Activated CD4-positive, CD25-positive, alpha-beta regulatory T cell treated with anti-CD3 and anti-CD28 coated beads, Interleukin-2, amount 50 U/mL, for 16 hours (primary cell): ENCODE data around the gene APMAP.
"Not testable (repeated sequence)": the region's sequence is repeated elsewhere in the genome, so short reads cannot be mapped to it uniquely, and the experiment has no call there.

Experiments used
- DNase-seq: peaks from one replicate; pipeline ENCODE4 v3.0.0-alpha.2; 2020; ENCODE audit warnings: low read depth, low spot score

Gene APMAP

GRCh38 chr20:25007491-25008305 lies 15.1 kb upstream of the APMAP start:
- DNase-seq = no peak

GRCh38 chr20:25006431-25007167 lies 14.0 kb upstream of the APMAP start:
- DNase-seq = no peak

- no peak for DNase-seq
These were observed 13.1 kb upstream of the APMAP start for GRCh38 chr20:25005661-25006060.

GRCh38 chr20:25005220-25005619 lies 12.7 kb upstream of the APMAP start:
- no peak for DNase-seq

DNA sequence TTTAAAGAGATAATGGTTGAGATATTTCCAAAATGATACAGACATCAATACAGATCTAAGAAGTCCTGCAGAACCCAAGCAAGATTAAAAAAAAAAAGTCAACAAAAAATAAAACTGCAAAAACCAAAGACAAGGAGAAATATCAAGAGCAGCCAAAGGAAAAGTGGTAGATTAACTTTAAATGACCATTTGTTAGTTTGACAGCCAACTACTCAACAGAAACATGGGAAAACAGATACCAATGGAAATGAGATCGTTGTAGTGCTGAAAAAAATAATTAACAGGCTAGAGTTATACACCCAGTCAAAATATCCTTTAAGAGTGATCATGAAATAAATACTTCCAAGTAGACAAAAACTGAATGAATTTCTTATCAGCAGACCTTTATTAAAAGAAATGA lies 10.5 kb upstream of the APMAP start:
- no peak for DNase-seq

DNA sequence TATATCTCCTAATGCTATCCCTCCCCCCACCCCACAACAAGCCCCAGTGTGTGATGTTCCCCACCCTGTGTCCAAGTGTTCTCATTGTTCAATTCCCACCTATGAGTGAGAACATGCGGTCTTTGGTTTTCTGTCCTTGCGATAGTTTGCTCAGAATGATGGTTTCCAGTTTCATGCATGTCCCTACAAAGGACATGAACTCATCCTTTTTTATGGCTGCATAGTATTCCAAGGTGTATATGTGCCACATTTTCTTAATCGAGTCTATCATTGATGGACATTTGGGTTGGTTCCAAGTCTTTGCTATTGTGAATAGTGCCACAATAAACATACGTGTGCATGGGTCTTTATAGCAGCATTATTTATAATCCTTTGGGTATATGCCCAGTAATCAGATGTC lies 8.8 kb upstream of the APMAP start:
- DNase-seq = not testable (repeated sequence)

DNA sequence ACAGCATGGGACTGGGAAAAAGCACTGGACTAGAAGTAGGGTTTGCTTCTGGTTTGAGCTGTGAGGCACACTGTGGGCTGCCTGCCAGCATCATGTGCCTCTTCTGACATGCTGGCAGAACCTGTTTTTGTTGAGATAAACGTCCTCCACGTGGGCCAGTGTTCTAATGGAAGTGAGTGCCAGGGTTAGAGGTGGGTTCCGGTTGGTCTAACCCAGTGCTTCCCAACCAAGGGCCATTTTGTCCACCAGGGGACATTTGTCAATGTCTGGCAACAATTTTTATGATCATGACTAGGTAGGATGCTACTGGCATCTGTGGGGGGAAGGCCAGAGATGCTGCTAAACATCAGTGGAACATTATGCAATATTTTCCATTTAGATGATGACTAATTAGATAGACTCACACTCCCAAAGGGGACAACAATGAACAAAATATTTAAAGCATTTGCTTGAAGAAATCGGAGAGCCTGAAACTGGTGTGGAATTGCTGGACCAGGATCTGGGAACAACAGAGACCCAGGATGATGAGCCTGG lies 7.8 kb upstream of the APMAP start:
- no peak for DNase-seq

- DNase-seq = no peak
These were observed 7.0 kb upstream of the APMAP start for GRCh38 chr20:24999568-24999967.

GRCh38 chr20:24998631-24999445 lies 6.3 kb upstream of the APMAP start:
- DNase-seq = no peak

DNA sequence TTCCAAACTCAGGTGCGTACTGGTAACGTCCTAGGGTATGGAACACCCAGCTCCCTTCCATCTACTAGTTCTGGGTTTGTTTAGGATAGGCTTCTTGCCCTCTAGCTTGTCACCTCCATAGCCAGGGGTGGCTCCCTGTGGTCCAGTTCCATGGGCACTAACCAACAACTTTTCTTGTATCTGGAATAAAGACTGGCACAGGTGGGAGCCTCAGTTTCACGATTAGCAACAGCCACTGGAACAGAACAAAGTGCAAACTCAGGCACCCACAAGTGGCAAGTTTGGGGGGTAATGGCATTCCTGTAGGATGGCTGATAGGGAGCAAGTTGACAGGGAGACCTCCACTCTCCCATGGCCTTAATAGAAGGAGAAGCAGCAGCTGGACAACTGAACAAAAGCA lies 5.6 kb upstream of the APMAP start:
- no peak for DNase-seq

DNA sequence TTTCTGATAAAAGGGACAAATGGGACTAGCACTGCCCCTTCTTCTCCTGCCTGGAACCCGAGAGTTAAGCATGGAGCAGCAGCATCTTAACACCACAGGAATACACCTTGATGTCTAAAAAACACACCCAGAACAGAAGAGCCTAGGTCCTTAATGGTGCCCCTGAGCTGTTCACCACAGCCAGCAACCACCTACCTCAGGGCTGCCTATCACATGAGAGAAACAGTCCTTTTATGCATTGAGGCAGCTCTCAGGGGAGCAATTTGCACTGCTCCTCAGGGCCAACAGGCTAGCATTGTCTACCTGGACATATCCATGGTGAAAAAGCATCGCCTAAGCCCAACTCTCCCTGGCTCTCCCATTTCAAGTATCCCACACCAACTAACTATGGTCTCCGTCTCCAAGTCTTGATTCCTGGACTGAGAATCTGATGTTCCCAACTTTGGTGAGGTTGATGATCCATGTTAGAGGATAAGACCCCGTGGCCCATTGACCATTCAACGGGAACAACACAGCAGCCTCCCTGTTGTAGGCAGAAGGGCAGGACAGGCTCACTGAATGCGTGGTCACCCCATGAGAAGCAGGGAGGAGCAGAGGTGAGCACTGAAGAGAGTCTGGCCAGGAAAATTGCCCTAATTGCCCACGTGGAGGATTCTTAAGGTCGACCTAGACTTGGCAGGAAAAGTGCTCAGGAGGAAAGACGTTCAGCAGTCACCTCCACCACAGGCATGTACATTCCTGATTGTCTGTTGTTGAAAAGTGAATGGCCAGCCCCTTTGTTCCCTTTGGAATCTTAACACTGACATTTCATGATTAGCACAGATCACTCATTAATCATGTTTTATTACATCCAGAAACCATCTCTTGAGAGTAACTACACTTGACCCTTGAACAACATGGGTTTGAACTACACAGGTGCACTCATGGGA lies 4.2 kb upstream of the APMAP start:
- DNase-seq = no peak

DNA sequence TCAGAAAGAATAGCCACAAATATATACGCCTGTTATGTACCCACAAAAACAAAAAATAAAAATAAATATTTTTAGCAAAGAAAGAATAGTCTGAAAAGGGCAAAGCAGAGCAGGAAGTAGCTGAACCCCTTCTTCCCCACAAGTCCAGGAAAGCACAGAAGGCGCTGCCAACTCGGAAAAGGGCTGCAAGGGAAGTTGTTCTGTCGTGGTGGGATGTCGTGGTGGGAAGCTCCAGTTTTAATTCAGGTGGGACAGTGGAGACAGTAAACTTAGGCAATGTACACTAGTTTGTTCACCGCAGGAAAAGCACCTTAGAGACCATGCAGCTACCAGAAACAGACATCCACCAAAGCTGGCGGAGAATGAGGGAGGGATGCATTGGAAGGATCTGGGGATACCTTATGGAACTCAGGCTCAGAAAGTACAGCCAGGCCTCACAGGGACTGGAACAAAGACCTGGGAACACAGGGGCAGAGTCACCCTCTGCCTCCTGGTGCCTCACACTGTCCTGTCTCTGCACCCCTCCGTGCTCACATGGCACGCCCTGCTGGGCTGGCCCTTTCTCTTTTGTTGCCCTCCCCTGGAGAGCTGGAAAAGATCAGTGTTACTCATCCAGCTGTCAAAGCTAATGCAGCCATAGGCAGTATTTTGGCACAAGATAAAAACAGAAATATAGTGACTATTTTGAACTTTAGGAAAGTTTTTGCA lies 3.3 kb upstream of the APMAP start:
- no peak for DNase-seq

- DNase-seq = peak; percentile 73
These were observed 2.2 kb upstream of the APMAP start for GRCh38 chr20:24994470-24995368.

DNA sequence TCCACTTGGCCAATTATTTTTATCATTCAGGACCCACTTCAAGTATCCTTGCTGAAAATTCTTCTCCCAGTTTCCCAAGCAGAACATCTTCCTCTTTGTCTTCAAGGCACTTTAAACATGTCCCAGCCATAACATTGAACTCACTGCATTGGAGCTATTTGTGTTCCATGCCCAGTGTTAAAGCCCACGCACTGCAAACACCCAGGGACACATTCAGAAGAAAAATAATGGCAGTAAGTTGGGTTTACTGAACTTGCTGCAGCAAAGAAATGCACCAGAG lies 1.6 kb upstream of the APMAP start:
- DNase-seq = no peak

DNA sequence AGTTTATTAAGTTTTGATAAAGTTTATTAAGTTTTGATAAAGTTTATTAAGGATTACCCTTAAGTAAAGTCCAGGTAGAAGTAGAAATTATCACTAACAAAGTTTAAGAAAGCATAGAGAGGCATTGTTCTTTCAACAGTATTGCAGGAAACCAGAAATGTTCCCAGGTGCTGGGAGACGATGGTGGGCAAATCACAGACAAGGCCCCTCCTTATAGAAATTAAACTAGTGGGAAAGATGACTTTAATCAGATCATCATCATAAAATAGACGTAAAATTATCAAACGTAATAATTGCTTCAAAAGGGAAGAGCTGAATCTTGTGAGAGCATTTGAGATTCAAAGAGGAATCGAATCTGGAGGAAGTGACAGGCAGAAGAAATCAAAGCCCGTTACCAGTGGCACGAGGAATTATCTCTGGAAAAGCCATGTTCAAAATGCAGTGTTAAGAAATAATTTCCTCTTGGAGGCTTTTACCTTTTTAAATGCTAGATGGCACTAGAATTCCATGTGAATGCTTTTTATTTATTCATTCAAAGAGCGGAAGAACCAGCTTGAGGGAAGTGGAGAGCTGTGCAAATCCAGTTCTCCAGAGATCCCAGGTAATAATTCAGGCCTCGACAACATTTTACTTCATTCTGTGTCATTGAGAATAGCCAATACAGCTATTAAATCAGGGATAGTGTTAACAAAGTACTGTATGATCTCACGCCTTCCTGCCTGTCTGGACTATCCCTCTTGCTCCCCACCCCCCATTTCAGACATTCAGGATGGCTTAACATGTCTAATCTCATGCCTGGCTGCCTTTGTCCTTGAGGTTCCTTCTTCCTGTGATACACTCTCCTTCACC lies 1.0 kb upstream of the APMAP start:
- no peak for DNase-seq

GRCh38 chr20:24991897-24992486 lies 559 bp downstream of the APMAP start:
- no peak for DNase-seq

- no peak for DNase-seq
These were observed 1.7 kb downstream of the APMAP start for GRCh38 chr20:24990810-24991252.

DNA sequence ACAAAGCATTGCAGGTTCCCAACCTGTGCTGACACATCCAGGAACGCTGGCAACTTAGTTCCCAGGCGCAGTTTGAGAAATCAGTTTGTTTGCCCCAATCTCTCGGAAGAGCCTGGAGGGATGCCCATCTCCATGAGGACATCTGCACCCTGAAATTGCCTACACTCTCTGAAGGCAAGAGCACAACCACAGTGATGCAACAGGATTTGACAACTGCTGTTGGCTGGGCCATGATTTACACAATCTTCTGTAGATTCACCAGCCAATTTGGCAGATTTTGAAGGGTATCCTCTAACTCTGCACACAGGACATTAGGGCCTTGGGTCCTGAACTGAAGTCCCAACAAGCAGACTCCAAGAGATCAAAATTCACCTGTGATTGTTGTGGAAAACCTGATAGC lies 3.4 kb downstream of the APMAP start:
- DNase-seq = no peak
